HG03045 (cell line): ENCODE data around the gene EHD1.

Experiments
- ATAC-seq: cut with Tn5 transposase; IDR thresholded peaks from one replicate; pipeline ENCODE4 v1.9.1; 2021; ENCODE audit warnings: mild to moderate bottlenecking, moderate library complexity; ENCODE audit not compliant: unreplicated experiment

Gene EHD1

GRCh38 chr11:64878494-64879243 lies at the start of gene EHD1:
TSS of gene EHD1 (minus strand) at chr11:64878621. CDS start at chr11:64878464, 157 bp downstream.
- ATAC-seq = peak; percentile 71

GRCh38 chr11:64926689-64927088 lies 48.3 kb upstream of the EHD1 start:
- ATAC-seq = no peak

- ATAC-seq = no peak
Measured at GRCh38 chr11:64925536-64926436, 47.4 kb upstream of the EHD1 start.

GRCh38 chr11:64924910-64925284 lies 46.5 kb upstream of the EHD1 start:
- ATAC-seq = no peak

GRCh38 chr11:64923944-64924909 lies 45.8 kb upstream of the EHD1 start, which contains the start of gene PPP2R5B:
TSS of gene PPP2R5B (plus strand) at chr11:64924689. CDS start at chr11:64925735, 1,046 bp downstream.
- peak; percentile 86 for ATAC-seq

GRCh38 chr11:64923151-64923661 lies 44.8 kb upstream of the EHD1 start:
- no peak for ATAC-seq

- no peak for ATAC-seq
Measured at GRCh38 chr11:64921384-64921783, 43.0 kb upstream of the EHD1 start.

GRCh38 chr11:64920124-64920523 lies 41.7 kb upstream of the EHD1 start:
- no peak for ATAC-seq

GRCh38 chr11:64919627-64920026 lies 41.2 kb upstream of the EHD1 start:
- ATAC-seq = no peak

GRCh38 chr11:64918017-64918416 lies 39.6 kb upstream of the EHD1 start:
- no peak for ATAC-seq

- no peak for ATAC-seq
Measured at GRCh38 chr11:64917663-64917995, 39.2 kb upstream of the EHD1 start.

GRCh38 chr11:64916775-64917662 lies 38.6 kb upstream of the EHD1 start, which contains the start of gene ATG2A:
TSS of gene ATG2A (minus strand) at chr11:64917209. CDS start at chr11:64917135, 74 bp downstream.
- peak; percentile 92 for ATAC-seq

- no peak for ATAC-seq
Measured at GRCh38 chr11:64916040-64916774, 37.8 kb upstream of the EHD1 start.

- no peak for ATAC-seq
Measured at GRCh38 chr11:64915376-64915887, 37.0 kb upstream of the EHD1 start.

GRCh38 chr11:64914123-64914522 lies 35.7 kb upstream of the EHD1 start:
- no peak for ATAC-seq

- no peak for ATAC-seq
Measured at GRCh38 chr11:64913171-64913727, 34.8 kb upstream of the EHD1 start.

GRCh38 chr11:64911689-64912088 lies 33.3 kb upstream of the EHD1 start:
- ATAC-seq = no peak

GRCh38 chr11:64911142-64911541 lies 32.7 kb upstream of the EHD1 start:
- ATAC-seq = no peak
